Lower leg skin (tissue), 3 donors: ENCODE results near the gene PRR20G.

Experiments used
- POLR2A ChIP-seq, 2 donors: fragments of 450-650 bp; IDR thresholded peaks; one replicate each; pipeline ENCODE4 v1.6.1; 2016 to 2017; ENCODE audit warnings: antibody characterized with exemption in 2 of 2, mild to moderate bottlenecking in 1 of 2, moderate library complexity in 1 of 2
- TF ChIP-seq, protein P1 (sequence below), 3 donors: fragments of 450-650 bp; IDR thresholded peaks; one replicate each; pipeline ENCODE4 v1.5.1; 2016; ENCODE audit warnings: antibody characterized with exemption in 3 of 3, mild to moderate bottlenecking in 3 of 3, moderate library complexity in 2 of 3

- TF ChIP-seq, protein P1, sequence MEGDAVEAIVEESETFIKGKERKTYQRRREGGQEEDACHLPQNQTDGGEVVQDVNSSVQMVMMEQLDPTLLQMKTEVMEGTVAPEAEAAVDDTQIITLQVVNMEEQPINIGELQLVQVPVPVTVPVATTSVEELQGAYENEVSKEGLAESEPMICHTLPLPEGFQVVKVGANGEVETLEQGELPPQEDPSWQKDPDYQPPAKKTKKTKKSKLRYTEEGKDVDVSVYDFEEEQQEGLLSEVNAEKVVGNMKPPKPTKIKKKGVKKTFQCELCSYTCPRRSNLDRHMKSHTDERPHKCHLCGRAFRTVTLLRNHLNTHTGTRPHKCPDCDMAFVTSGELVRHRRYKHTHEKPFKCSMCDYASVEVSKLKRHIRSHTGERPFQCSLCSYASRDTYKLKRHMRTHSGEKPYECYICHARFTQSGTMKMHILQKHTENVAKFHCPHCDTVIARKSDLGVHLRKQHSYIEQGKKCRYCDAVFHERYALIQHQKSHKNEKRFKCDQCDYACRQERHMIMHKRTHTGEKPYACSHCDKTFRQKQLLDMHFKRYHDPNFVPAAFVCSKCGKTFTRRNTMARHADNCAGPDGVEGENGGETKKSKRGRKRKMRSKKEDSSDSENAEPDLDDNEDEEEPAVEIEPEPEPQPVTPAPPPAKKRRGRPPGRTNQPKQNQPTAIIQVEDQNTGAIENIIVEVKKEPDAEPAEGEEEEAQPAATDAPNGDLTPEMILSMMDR (IDR thresholded peaks at IDR 0.05) = no peak
- no peak for TF ChIP-seq POLR2A (IDR thresholded peaks at IDR 0.05)
Measured at GRCh38 chr3:127263037-127263436, 24.8 kb downstream of the PRR20G start.
